Neuronal stem cell (in vitro differentiated cells): Measurements from ENCODE around the gene NANOS2.

Source experiments
- DNase-seq: peaks from one replicate; pipeline ENCODE4 v3.0.0-alpha.2; 2013; ENCODE audit warnings: low spot score
- H2AFZ ChIP-seq: one replicate; pipeline ENCODE4 v1.6.1; 2013; ENCODE audit warnings: mild to moderate bottlenecking, low read length, inconsistent platforms
- H2AK5ac ChIP-seq: 2 replicates; pipeline ENCODE4 v1.6.1; 2013; ENCODE audit warnings: low read depth, mild to moderate bottlenecking, inconsistent platforms, low read length, moderate library complexity, mixed read lengths
- H2BK120ac ChIP-seq: 2 replicates; pipeline ENCODE4 v1.6.1; 2013; ENCODE audit warnings: low read depth, mild to moderate bottlenecking, inconsistent platforms, low read length, moderate library complexity, mixed read lengths
- H2BK12ac ChIP-seq: one replicate; pipeline ENCODE4 v1.6.1; 2013; ENCODE audit warnings: low read length, inconsistent platforms
- H2BK15ac ChIP-seq: 2 replicates; pipeline ENCODE4 v1.6.1; 2013; ENCODE audit warnings: mild to moderate bottlenecking, low read length, inconsistent platforms, mixed read lengths
- H2BK5ac ChIP-seq: one replicate; pipeline ENCODE4 v1.6.1; 2013; ENCODE audit warnings: inconsistent platforms, mild to moderate bottlenecking, low read length, moderate library complexity
- H3K14ac ChIP-seq: one replicate; pipeline ENCODE4 v1.6.1; 2013; ENCODE audit warnings: low read length, inconsistent platforms
- H3K18ac ChIP-seq: 2 replicates; pipeline ENCODE4 v1.6.1; 2013; ENCODE audit warnings: low read length, inconsistent platforms
- H3K23ac ChIP-seq: 2 replicates; pipeline ENCODE4 v1.6.1; 2013; ENCODE audit warnings: low read depth, mild to moderate bottlenecking, mixed read lengths, low read length, inconsistent platforms; ENCODE audit not compliant: poor library complexity
- H3K27ac ChIP-seq: replicated peaks from 3 replicates; pipeline ENCODE4 v1.5.1; 2013; ENCODE audit warnings: low read length, inconsistent platforms
- H3K27me3 ChIP-seq, 3 experiments: 2 replicates each; pipeline ENCODE4 v1.6.1; 2013; ENCODE audit warnings: low read length in 3 of 3, mild to moderate bottlenecking in 2 of 3, inconsistent platforms in 1 of 3, low read depth in 1 of 3, mixed read lengths in 1 of 3, moderate library complexity in 1 of 3; ENCODE audit not compliant: control insufficient read depth in 3 of 3, insufficient read depth in 3 of 3
- H3K36me3 ChIP-seq, 2 donors: replicated peaks in 1 of 2; 2 replicates each; pipeline ENCODE4 v1.6.1; 2013; ENCODE audit warnings: low read length in 2 of 2; ENCODE audit not compliant: control insufficient read depth in 2 of 2, insufficient read depth in 2 of 2
- H3K4ac ChIP-seq: 2 replicates; pipeline ENCODE4 v1.6.1; 2013; ENCODE audit warnings: inconsistent platforms, mild to moderate bottlenecking, low read length, moderate library complexity
- H3K4me1 ChIP-seq, 2 donors: 1 replicate in 1 of 2; 2 replicates in 1 of 2; pipeline ENCODE4 v1.6.1; 2013; ENCODE audit warnings: low read length in 2 of 2, low read depth in 1 of 2; ENCODE audit not compliant: control insufficient read depth in 2 of 2, insufficient read depth in 1 of 2
- H3K4me2 ChIP-seq: one replicate; pipeline ENCODE4 v1.6.1; 2013; ENCODE audit warnings: mild to moderate bottlenecking, low read length, inconsistent platforms; ENCODE audit not compliant: insufficient read depth, poor library complexity, severe bottlenecking
- H3K4me3 ChIP-seq, 2 donors: 2 replicates each; pipeline ENCODE4 v1.5.1; 2013; ENCODE audit warnings: low read length in 2 of 2, mild to moderate bottlenecking in 2 of 2, inconsistent platforms in 1 of 2, moderate library complexity in 1 of 2
- H3K79me1 ChIP-seq: one replicate; pipeline ENCODE4 v1.6.1; 2013; ENCODE audit warnings: low read depth, mild to moderate bottlenecking, inconsistent platforms, low read length, moderate library complexity
- H3K9ac ChIP-seq: one replicate; pipeline ENCODE4 v1.6.1; 2013; ENCODE audit warnings: mild to moderate bottlenecking, low read depth, low read length, inconsistent platforms; ENCODE audit not compliant: poor library complexity
- H3K9me3 ChIP-seq, 2 donors: replicated peaks in 1 of 2; 2 replicates each; pipeline versions ENCODE3 to v1.6.1; 2013; ENCODE audit warnings: low read length in 2 of 2, mild to moderate bottlenecking in 2 of 2, inconsistent platforms in 1 of 2, low read depth in 1 of 2, mixed read lengths in 1 of 2, moderate library complexity in 1 of 2; ENCODE audit not compliant: control insufficient read depth in 2 of 2, insufficient read depth in 1 of 2
- H4K8ac ChIP-seq: one replicate; pipeline ENCODE4 v1.6.1; 2013; ENCODE audit warnings: low read depth, mild to moderate bottlenecking, inconsistent platforms, low read length, moderate library complexity
- H4K91ac ChIP-seq: one replicate; pipeline ENCODE4 v1.6.1; 2013; ENCODE audit warnings: low read length, low read depth, mild to moderate bottlenecking, inconsistent platforms; ENCODE audit not compliant: poor library complexity
- WGBS, 2 donors: extraction: QIAGEN DNeasy Blood & Tissue Kit; methylation state at CpG; one replicate each; pipeline ENCODE4 v1.1.7; 2013; ENCODE audit warnings: missing lambda C conversion rate in 2 of 2, mixed read lengths in 1 of 2; ENCODE audit not compliant: insufficient read length in 2 of 2, insufficient replicate concordance in 1 of 2; ENCODE audit errors: extremely low coverage in 2 of 2; 5-methylcytosine and 5-hydroxymethylcytosine counted together

The NANOS2 gene

DNA sequence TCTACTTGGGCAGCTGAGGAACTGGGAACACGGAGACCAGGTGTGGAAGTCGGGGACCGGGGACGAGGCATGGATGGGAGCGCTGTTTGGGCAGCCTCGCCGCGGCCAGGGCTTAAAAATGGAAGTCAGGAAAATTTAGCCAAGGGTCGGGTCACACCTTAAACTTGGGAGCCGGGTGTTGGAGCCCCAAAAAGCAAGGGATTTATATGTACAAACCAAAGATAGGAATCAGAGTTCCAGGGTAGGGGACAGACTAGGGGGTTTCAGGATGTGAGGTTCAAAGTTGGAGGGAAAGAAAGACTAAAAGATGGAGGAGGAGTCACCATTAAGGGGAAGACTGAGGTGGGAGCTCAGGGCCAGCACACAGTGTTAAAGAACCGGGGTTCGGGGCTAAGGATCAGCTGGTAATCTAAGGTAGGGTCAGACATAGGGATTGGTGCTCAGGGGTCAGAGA is 49.9 kb downstream of the NANOS2 start:
- no peak overlapping the region for H3K14ac ChIP-seq
- no peak overlapping the region for H3K4ac ChIP-seq
- H2BK12ac ChIP-seq: peak overlapping the region; percentile 51
- H3K27ac ChIP-seq: no peak overlapping the region
- H2AFZ ChIP-seq: peak overlapping the region; percentile 87
- peak overlapping the region; percentile 69 for H3K23ac ChIP-seq
- H3K4me3 ChIP-seq: peak overlapping the region; percentile 33 to 91
- H3K79me1 ChIP-seq: peaks cover 3% of the 10 kb centered on the region
- no peak overlapping the region for H4K91ac ChIP-seq
- peaks cover 0 to 34% (median 14%) of the 10 kb centered on the region in 3 experiments for H3K27me3 ChIP-seq
- peak overlapping the region; percentile 93 for H4K8ac ChIP-seq
- H2AK5ac ChIP-seq: peak overlapping the region; percentile 89
- no peak overlapping the region for H2BK120ac ChIP-seq
- no peak for DNase-seq
- H3K4me1 ChIP-seq: peaks cover 0 to 3% of the 10 kb centered on the region in 2 donors
- peak overlapping the region; percentile 81 for H3K18ac ChIP-seq
- no peaks in the 10 kb centered on the region for H3K9me3 ChIP-seq
- H3K36me3 ChIP-seq: peaks cover 5 to 17% of the 10 kb centered on the region in 2 donors
- whole genome bisulfite sequencing, 2 donors: no CpG with 5 or more reads among the region's 12 CpGs
- peak overlapping the region; percentile 75 for H3K9ac ChIP-seq
- H3K4me2 ChIP-seq: peak overlapping the region; percentile 82
- peak overlapping the region; percentile 51 for H2BK15ac ChIP-seq
- no peak overlapping the region for H2BK5ac ChIP-seq

GRCh38 chr19:45863840-45864628 is 50.5 kb downstream of the NANOS2 start, which contains the start of gene FOXA3:
FOXA3 (plus strand) TSS chr19:45864326; CDS start chr19:45864457, 131 bp downstream.
- Histone ChIP-seq H3K14ac (no peak within 1 kb of the TSS), H2BK120ac (no peak within 1 kb of the TSS), H2AK5ac (peak within 1 kb of the TSS; percentile 90), H3K9ac (peak within 1 kb of the TSS; percentile 75), H3K79me1 (peaks cover 3% of the 10 kb centered on the region), H4K8ac (peak within 1 kb of the TSS; percentile 93), H3K23ac (peak within 1 kb of the TSS; percentile 99), H3K27me3 (peaks cover 0 to 34% (median 14%) of the 10 kb centered on the region in 3 experiments), H2BK5ac (no peak within 1 kb of the TSS), H3K27ac (no peak within 1 kb of the TSS), H3K4me2 (peak within 1 kb of the TSS; percentile 82), H3K4me3 (peak within 1 kb of the TSS; percentile 82 to 91), H3K36me3 (peaks cover 9 to 23% of the 10 kb centered on the region in 2 donors), H3K4ac (no peak within 1 kb of the TSS), H3K4me1 (peaks cover 0 to 3% of the 10 kb centered on the region in 2 donors), H2BK12ac (peak within 1 kb of the TSS; percentile 51), H4K91ac (no peak within 1 kb of the TSS), H2BK15ac (peak within 1 kb of the TSS; percentile 69), H3K18ac (peak within 1 kb of the TSS; percentile 81), H2AFZ (peak within 1 kb of the TSS; percentile 87), H3K9me3 (no peaks in the 10 kb centered on the region)
- WGBS, 2 donors: no CpG with 5 or more reads among the region's 71 CpGs
- DNase-seq: no peak

DNA sequence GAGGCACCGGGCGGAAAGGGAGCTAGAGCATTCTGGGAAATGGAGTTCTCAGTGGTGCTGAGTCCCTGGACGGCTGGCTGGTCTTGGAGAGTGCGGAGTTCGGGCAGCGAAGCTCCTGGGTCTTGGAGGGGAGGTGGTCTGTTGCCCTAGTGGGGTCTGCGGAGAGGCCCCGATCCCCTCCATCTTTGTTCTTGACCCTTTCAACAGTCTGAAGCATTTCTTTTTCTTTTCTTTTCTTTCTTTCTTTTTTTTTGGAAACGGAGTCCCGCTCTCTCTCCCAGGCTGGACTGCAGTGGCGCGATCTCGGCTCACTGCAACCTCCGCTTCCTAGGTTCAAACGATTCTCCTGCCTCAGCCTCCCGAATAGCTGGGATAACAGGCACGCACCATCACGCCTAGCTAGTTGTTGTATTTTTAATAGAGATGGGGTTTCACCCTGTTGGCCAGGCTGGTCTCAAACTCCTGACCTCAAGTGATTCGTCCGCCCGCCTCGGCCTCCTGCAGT is 51.2 kb downstream of the NANOS2 start:
- H2BK12ac ChIP-seq: no peak overlapping the region
- peak overlapping the region; percentile 82 for H3K4me2 ChIP-seq
- no peaks in the 10 kb centered on the region for H3K9me3 ChIP-seq
- H3K23ac ChIP-seq: peak overlapping the region; percentile 99
- peaks cover 4% of the 10 kb centered on the region for H3K79me1 ChIP-seq
- H2AK5ac ChIP-seq: peak overlapping the region; percentile 90
- H2BK120ac ChIP-seq: no peak overlapping the region
- no peak overlapping the region for H2BK5ac ChIP-seq
- no CpG with 5 or more reads among the region's 22 CpGs for WGBS, 2 donors
- H3K18ac ChIP-seq: no peak overlapping the region
- H4K8ac ChIP-seq: no peak overlapping the region
- peaks cover 0 to 3% of the 10 kb centered on the region in 2 donors for H3K4me1 ChIP-seq
- H3K4ac ChIP-seq: no peak overlapping the region
- no peak overlapping the region for H4K91ac ChIP-seq
- H3K9ac ChIP-seq: no peak overlapping the region
- peaks cover 0 to 32% (median 14%) of the 10 kb centered on the region in 3 experiments for H3K27me3 ChIP-seq
- H3K36me3 ChIP-seq: peaks cover 11 to 28% of the 10 kb centered on the region in 2 donors
- no peak overlapping the region for H3K27ac ChIP-seq
- no peak overlapping the region for H3K14ac ChIP-seq
- no peak overlapping the region for H2BK15ac ChIP-seq
- no peak for DNase-seq
- H3K4me3 ChIP-seq: peak overlapping the region; percentile 69 to 82
- H2AFZ ChIP-seq: peak overlapping the region; percentile 87
